Hematopoietic multipotent progenitor cell treated with erythropoietin and hydrocortisone succinate and interleukin-3 and kit ligand, for 8 days (in vitro differentiated cells): ENCODE data around the gene SLC25A47.

Source experiments
- DNase-seq: peaks from one replicate; pipeline ENCODE4 v3.0.0-alpha.2; 2015

SLC25A47 gene

GRCh38 chr14:100350276-100350926 lies 27.3 kb downstream of the SLC25A47 start:
- no peak for DNase-seq

GRCh38 chr14:100350986-100351385 lies 27.8 kb downstream of the SLC25A47 start:
- DNase-seq, result no peak

- no peak for DNase-seq
Measured at GRCh38 chr14:100358396-100358795, 35.3 kb downstream of the SLC25A47 start.

- DNase-seq, result no peak
Measured at GRCh38 chr14:100359111-100359510, 36.0 kb downstream of the SLC25A47 start.

GRCh38 chr14:100359881-100360280 lies 36.7 kb downstream of the SLC25A47 start:
- no peak for DNase-seq

- no peak for DNase-seq
Measured at GRCh38 chr14:100361626-100362025, 38.5 kb downstream of the SLC25A47 start.

- no peak for DNase-seq
Measured at GRCh38 chr14:100362311-100362927, 39.3 kb downstream of the SLC25A47 start.

GRCh38 chr14:100363053-100363452 lies 39.9 kb downstream of the SLC25A47 start:
- DNase-seq, result no peak

- DNase-seq, result no peak
Measured at GRCh38 chr14:100364403-100364802, 41.3 kb downstream of the SLC25A47 start.

GRCh38 chr14:100365741-100366140 lies 42.6 kb downstream of the SLC25A47 start:
- no peak for DNase-seq

- DNase-seq, result no peak
Measured at GRCh38 chr14:100369019-100369418, 45.9 kb downstream of the SLC25A47 start.

GRCh38 chr14:100370003-100370402 lies 46.9 kb downstream of the SLC25A47 start:
- no peak for DNase-seq

- DNase-seq, result no peak
Measured at GRCh38 chr14:100371773-100372172, 48.6 kb downstream of the SLC25A47 start.

GRCh38 chr14:100372357-100373048 lies 49.4 kb downstream of the SLC25A47 start:
- peak; percentile 4 for DNase-seq

GRCh38 chr14:100374270-100374669 lies 51.1 kb downstream of the SLC25A47 start:
- DNase-seq, result peak; percentile 6

- no peak for DNase-seq
Measured at GRCh38 chr14:100374876-100375265, 51.7 kb downstream of the SLC25A47 start.

GRCh38 chr14:100375266-100375962 lies 52.3 kb downstream of the SLC25A47 start:
- DNase-seq, result peak; percentile 84

- peak; percentile 94 for DNase-seq
Measured at GRCh38 chr14:100375963-100376735, 53.0 kb downstream of the SLC25A47 start, which contains the start of gene WDR25. WDR25 (plus strand) TSS chr14:100376485.

GRCh38 chr14:100376751-100377171 lies 53.6 kb downstream of the SLC25A47 start:
- peak; percentile 30 for DNase-seq
